NCI-H1092 treated with DMSO at 0.1 percent for 48 hours (cell line): ENCODE data around the gene ADCY5.
"Not testable (repeated sequence)": the region's sequence is repeated elsewhere in the genome, so short reads cannot be mapped to it uniquely, and the experiment has no call there.

Source experiments
- DNase-seq: peaks from one replicate; lab custom pipeline; 2025; lab: John Stamatoyannopoulos, UW

ADCY5 gene

DNA sequence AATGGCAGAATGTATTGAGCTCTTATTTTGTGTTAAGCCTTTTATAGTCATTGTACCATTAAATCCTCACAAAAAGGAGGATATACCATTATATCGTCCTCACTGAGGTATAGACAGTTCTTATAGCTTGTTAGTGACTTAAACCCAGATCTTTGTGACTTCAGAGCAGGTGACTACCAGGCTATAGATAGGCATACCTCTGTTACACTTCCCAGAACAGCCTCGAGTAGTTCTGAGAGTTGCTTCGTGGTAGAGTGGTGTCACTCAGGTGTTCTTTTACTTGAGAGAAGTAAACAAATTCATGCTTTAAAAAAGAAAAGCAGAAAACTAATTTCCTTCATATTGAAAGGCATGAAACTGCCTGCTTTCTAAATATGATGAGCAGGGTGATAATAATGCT is 187.2 kb downstream of the ADCY5 start:
- no peak for DNase-seq

DNA sequence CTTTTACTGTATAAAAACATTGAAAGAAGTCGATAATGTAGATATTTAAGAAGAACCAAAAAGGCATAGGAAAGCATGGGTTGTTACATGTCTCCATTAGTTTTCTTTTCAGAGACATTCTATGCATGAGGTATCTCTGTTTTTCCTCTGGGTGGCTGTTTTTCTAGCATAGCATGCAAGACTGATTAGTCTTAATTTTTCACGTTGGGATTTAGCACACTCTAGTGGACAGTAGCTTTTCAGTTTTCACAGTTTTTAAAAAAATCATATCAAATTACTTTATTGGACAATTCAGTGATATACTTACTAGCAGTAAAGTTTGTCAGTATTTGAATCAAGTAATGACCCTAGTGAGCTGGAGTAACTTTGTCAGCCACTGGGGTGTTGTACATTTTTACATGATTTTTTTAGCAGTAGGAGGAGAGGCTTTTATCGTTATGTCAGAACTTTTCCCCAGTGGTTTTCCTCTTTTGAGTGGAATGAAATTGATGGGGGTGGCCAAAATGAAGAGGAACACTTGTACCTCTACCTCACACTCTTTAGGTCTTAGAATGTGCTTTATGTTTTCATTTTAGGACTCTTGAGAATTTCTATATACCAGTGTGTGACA is 190.0 kb downstream of the ADCY5 start:
- peak; percentile 69 for DNase-seq

DNA sequence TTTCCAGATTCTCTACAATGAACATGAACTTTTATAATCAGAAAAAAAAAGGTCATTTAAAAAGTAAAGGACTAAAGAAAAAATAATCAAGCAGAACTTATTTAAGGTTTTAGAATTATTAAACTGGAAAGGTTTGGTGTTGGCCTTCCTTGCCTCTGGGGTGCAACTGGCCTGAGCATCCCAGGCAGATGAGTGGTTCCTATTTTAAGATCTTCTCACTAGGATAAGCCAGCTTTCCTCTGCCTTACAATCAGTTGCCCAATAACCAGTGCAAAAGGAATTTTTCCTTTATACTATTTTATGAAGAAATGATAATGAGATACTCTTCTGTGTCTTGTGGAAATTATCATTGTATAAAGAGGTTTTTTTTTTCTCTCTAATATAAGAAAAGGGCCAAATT is 190.5 kb downstream of the ADCY5 start:
- DNase-seq, result no peak

DNA sequence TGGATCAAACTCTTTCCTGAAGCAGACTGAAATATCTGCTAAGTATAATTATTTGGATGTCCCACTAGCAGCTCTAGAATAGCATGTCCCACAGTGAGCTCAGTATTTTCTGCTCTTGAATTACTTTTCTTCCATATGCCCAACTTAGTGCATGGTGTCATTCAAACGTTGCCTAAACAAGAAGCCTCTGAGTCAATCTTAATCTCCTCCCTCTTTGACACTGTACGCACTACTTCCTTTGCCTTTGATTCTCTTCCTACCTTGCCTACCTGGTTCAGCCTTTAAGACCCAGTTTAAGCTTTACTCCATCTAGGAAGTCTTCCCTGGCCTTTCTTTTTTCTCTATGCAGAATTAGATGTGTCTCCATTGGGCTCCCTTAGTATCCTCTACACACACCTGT is 192.6 kb downstream of the ADCY5 start:
- DNase-seq, result no peak

DNA sequence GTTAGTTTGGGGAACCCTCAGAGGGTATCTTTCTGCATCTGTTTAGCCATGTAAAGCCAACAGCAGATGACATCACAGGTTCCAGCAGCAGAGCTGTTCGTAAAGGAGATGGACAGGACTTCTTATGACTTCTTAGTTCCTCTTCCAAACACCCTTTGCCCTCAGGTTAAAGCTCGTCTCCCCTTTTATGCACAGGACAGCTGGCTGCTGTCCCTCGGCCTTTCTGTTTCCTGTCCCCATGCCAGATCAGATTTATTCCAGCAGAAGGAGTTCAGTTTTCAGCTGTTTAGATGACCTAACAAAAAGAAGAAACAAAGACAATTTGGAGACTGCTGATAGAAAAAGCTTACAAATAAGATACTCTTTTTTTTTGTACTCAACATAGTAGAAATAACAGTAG is 202.0 kb downstream of the ADCY5 start:
- DNase-seq, result no peak

DNA sequence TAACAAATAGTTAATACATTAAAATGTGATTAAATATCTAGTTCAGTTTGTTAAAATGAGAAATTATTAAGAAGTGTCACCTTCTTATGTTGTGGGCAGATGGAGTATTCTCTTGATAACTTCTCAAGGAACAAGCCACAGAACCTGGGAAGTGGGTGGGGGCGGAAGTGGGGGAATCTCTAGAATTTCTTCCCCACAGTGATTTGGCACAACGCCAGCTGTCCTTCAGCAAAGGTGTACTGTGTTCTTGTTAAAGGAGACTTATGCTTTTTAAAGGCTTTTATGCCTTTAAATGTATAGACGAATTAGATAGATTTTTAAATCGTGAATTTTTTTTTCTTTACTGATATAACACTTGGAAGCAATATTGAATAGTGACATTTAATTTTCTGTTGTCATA is 204.8 kb downstream of the ADCY5 start:
- DNase-seq, result no peak

DNA sequence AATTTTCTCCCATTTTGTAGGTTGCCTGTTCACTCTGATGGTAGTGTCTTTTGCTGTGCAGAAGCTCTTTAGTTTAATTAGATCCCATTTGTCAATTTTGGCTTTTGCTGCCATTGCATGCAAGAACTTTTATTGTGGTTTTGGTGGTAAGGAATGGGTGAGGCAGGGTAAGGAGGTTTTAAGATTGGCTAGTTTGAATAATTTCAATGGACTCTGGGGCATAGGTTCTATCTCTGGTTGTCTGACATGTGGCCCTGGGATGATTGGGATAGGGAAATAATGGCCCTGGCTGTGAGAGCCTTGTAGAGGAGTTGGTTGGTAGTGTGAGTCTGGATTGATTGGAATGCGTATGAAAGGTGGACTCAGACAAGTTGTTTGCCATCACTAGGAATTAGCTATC is 209.1 kb downstream of the ADCY5 start:
- no peak for DNase-seq

DNA sequence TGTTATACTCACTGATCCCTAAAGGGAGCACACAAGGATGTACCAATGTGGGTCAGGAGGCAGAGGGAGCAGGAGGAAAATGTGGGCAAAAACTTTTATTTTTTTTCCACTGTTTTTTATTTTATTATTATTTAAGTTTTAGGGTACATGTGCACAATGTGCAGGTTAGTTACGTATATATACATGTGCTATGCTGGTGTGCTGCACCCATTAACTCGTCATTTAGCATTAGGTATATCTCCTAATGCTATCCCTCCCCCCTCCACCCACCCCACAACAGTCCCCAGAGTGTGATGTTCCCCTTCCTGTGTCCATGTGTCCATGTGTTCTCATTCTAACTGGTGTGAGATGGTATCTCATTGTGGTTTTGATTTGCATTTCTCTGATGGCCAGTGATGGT is 209.7 kb downstream of the ADCY5 start:
- not testable (repeated sequence) for DNase-seq

DNA sequence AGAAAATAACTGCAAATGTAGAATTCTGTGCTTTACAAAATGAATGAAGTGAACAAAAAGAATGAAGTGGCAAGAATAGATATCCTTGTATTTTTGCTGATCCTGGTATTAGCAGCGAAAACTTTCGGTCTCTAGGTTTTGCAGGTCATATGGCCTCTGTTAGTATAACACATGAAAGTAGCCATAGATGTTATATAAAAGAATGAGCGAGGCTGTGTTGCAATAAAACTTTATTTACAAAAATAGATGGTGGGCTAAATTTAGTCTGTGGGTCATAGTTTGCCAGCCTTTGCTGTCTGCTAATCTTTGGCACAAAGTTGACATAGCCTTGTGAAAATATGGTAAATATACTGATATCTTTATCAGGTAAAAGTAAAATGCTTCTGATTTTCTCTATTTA is 212.0 kb downstream of the ADCY5 start:
- no peak for DNase-seq
